ENCODE results near the gene APMAP. TPM values are rescaled to one million over a fixed set of nuclear protein-coding genes. Genes with fewer than 3 reads are reported as not detected.

APMAP gene
- total RNA-seq, 4 donors from 2014 or later, result 85.3 to 337 (median 163) TPM

DNA sequence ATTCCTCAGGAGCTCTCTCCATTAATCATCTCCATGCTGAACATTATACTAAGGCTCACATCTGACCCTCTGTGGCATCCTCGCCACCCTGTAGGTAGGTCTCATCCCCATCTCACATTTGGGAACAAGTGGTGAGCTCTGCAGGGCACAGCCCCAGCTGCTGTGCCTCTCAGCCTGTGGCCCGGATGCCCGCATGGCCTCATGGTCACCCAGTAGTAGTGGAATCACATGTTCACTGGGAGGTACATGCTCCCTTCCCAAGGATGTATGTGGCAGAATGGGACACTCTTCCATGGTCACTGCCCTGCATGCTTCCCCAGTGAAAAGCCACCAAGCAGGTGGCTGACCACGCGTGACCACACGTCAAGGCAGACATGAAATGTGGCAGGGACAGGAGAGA is 26.3 kb upstream of the APMAP start:
- DNase-seq (ENCODE audit: low spot score) (no peak), ATAC-seq (ENCODE audit: low FRiP score) (no peak)
- TF ChIP-seq, protein P1, sequence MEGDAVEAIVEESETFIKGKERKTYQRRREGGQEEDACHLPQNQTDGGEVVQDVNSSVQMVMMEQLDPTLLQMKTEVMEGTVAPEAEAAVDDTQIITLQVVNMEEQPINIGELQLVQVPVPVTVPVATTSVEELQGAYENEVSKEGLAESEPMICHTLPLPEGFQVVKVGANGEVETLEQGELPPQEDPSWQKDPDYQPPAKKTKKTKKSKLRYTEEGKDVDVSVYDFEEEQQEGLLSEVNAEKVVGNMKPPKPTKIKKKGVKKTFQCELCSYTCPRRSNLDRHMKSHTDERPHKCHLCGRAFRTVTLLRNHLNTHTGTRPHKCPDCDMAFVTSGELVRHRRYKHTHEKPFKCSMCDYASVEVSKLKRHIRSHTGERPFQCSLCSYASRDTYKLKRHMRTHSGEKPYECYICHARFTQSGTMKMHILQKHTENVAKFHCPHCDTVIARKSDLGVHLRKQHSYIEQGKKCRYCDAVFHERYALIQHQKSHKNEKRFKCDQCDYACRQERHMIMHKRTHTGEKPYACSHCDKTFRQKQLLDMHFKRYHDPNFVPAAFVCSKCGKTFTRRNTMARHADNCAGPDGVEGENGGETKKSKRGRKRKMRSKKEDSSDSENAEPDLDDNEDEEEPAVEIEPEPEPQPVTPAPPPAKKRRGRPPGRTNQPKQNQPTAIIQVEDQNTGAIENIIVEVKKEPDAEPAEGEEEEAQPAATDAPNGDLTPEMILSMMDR (IDR thresholded peaks at IDR 0.05), result no peak

DNA sequence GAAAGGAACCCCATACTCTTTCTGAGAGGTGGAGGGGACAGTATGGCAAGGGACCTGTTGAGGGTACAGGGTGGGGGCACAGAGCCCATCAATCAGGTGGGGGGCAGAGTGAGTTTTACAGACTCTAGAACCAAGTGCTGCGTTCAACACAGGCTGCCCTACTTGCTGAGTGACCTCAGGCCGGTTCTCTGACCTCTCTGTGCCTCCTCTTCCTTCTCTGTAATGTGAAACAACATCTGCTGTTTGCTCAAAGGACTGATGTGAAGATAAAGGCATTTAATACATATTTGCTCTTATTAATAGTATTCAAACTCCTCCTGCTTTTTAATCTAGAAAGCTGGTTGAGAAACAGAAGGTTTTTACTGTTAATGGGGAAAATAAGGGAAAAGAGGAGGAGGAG is 25.9 kb upstream of the APMAP start:
- TF ChIP-seq, protein P1 (IDR thresholded peaks at IDR 0.05), result no peak
- no peak for DNase-seq (ENCODE audit: low spot score)
- ATAC-seq (ENCODE audit: low FRiP score), result no peak

DNA sequence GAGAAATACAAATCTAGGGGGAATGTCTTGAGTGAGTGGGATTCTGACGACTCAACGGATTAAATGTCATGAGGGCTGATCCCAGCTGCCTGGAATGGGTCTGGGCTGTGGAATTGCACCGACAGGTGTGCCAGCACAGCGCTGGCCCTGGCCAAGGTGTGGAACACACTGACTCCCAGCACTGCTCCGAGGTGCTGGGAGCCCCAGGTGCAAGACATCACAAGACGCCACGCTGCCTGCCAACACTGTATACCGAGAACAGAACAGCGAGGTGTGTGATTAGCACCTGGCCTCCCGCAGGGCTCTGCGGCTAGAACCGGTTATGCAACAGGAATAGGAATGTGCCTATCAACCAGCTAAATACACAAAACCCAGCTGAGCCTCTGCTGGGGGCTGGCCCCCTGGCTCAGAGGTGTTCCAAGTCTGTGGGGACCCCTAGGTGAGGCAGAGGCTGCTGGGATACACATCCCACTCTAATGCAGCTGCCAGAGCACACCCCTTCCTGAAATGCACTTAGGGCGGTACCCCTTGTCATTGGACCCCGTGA is 24.8 kb upstream of the APMAP start:
- TF ChIP-seq, protein P1 (IDR thresholded peaks at IDR 0.05), result no peak
- DNase-seq (ENCODE audit: low spot score) (no peak), ATAC-seq (ENCODE audit: low FRiP score) (no peak)

DNA sequence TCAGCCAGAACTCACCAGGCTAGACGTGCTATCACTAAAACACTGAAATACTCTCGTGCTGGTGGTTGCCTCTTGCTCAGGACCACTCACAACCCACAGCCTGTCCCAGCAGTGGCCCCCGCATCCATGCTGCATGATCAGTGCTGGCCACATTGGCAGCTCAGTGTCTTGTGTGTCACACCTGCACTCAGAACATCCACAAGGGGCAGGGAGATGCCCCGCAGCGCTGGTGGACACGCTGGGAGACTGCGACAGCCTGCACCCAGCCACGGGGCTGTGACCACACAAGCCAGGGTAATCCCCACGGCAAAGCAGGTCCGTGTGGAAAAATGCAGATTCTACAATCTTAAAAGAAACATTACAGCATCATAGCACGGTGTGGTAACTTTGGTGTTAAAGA is 23.9 kb upstream of the APMAP start:
- no peak for ATAC-seq (ENCODE audit: low FRiP score)
- TF ChIP-seq, protein P1 (IDR thresholded peaks at IDR 0.05), result no peak
- DNase-seq (ENCODE audit: low spot score), result no peak

DNA sequence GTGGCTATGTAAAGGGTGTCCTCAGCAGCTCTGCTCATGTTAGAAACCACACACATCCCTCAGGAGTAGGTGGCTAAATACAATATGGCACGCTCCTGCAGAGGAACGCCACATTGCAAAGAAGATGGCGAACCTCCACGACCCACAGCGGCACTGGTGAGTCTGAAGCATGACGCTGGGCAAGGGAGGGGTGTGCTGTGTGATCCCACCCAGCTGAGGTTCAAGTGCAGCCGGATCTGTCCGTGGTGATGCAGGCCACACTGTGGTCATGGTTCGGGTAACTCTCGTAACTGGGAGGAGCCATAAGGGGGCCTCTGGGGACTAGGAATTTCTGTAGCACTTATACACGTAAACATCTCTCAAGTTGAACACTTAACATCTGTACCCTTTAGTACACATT is 23.4 kb upstream of the APMAP start:
- ATAC-seq (ENCODE audit: low FRiP score), result no peak
- DNase-seq (ENCODE audit: low spot score), result no peak
- TF ChIP-seq, protein P1 (IDR thresholded peaks at IDR 0.05), result no peak

DNA sequence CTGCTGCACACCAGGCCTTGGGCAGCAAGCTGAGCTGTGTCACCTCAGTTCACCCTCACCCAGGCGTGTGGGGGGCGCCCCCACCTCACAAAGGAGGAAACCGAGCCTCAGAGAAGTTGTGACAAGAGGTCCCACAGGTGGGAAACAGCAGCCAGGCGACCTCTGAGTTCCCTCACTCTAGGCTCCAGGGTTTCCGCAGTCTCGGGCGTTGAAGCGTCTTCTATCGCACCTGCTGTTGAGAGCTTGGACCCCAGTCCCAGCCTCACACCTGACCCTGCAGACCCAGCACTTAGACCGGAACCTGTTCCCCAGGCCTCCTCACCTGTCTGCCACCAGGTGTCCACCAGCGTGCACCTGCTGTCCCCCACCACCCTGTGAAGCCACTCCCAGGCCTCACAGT is 22.3 kb upstream of the APMAP start:
- TF ChIP-seq, protein P1 (IDR thresholded peaks at IDR 0.05), result no peak
- ATAC-seq (ENCODE audit: low FRiP score) (no peak), DNase-seq (ENCODE audit: low spot score) (no peak)

DNA sequence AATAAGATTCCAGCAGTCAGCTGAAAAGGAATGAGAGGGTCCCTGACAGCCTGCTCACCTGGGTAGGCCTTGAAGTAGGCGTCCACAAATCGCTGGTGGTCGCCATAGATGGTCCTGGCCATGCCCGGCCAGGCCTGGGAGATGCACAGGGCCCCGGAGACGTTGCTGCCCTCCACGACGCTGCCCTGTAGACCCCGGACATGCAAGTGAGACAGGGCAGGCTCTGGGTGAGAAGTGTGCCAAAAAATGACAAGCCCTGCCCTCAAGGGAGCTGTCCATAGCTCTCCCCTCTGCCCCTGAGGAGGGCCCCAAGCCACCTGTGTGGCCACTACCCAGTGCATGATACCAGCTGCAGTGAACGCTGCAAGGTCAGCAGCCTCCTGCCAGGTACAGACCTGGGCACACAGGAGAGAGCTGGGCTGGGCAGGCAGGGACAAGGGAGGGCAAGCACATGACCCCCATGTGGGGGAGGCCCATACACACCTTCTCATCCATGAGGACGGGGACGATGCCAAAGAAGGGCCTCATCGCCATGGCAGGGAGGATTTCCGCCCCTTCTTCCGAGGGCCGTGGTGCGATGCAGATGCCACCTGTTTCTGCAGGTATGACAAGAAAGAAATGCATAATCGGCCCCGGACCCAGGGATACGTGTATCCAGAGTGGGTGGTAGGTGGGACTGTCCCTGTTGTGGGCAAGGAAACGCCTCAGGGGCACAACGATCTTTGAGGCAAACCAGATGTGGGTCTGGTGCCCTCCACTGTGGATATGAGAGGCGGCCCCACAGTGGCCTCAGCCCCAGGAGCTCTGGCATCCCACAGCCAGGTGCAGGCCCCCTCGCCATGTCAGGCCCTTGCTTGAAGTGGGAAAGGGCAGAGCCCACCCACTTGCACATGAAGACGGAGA is 21.2 kb upstream of the APMAP start:
- TF ChIP-seq, protein P1 (IDR thresholded peaks at IDR 0.05), result no peak
- ATAC-seq (ENCODE audit: low FRiP score) (no peak), DNase-seq (ENCODE audit: low spot score) (no peak)
